Measurements from ENCODE around the gene SMCR8.
"Not testable (repeated sequence)": the region's sequence is repeated elsewhere in the genome, so short reads cannot be mapped to it uniquely, and the experiment has no call there.

SMCR8 gene

DNA sequence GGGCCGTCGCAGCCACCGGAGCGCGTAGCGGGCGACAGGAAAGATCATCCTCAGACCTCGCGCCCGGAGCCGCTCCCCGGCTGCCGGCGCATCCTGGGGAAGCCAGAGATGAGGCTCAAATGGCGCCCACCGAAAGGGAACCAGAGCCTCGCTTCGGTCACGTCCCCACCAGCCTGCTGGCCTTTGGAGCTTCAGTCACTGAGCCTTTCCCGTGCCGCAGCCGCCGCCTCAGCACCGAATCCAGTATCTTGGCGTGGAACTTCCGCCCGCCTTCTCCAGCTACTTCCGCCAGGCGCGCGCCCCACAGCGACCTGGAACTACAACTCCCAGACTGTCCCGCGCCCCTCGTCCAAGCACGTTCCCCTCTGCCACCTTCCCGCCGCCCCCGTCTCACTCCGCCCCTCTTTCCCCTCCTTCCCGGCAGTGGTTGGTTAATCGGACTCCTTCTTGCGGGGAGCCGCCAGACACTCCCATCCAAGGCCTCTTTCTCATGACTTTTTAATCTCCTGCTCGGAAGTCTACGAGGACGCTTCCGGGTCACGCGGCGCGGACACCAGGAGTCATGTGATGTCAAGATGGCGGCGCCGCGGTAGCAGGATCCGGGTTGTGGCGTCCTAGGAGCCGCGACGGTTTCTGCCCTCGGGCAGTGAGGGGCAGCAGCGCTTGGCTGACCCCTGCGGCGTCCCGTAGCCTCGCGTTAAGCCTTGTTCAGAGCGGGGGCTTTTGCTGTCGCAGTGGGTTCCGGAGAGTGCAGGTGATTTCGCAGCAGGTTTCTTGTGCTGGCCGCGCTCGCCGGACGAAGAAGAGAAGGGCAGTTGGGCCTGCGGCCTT lies at the start of gene SMCR8, which contains the start of gene TOP3A:
TSS of gene SMCR8 (plus strand) at position 563 of the 831 bp plus-strand sequence. CDS start 497 bp downstream, outside the sequence.
TSS of gene TOP3A (minus strand) at position 264 of the 831 bp plus-strand sequence. CDS start at position 48, 216 bp downstream.
- DNase-seq (ENCODE audit: low read depth), result peak; percentile 100

DNA sequence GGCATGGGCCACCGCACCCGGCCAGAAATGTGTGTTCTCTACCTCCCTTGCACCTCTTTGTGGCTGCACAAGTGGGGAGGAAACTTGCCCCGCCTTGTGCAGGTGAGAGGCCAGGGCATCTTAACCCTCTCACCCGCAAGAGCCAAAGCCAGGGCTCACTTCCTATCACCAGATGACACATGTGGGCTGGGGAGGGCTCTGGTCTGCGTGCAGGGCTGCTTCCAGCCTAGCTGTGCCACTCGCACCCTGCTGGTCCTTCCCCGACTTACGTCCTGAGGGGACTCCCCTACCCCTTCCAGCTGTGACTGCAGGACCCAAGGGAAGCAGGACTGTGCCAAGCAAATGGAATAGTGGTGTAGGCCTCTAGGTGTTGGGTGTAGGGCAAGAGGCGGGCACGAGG lies 47.7 kb upstream of the SMCR8 start:
- DNase-seq (ENCODE audit: low read depth), result no peak

DNA sequence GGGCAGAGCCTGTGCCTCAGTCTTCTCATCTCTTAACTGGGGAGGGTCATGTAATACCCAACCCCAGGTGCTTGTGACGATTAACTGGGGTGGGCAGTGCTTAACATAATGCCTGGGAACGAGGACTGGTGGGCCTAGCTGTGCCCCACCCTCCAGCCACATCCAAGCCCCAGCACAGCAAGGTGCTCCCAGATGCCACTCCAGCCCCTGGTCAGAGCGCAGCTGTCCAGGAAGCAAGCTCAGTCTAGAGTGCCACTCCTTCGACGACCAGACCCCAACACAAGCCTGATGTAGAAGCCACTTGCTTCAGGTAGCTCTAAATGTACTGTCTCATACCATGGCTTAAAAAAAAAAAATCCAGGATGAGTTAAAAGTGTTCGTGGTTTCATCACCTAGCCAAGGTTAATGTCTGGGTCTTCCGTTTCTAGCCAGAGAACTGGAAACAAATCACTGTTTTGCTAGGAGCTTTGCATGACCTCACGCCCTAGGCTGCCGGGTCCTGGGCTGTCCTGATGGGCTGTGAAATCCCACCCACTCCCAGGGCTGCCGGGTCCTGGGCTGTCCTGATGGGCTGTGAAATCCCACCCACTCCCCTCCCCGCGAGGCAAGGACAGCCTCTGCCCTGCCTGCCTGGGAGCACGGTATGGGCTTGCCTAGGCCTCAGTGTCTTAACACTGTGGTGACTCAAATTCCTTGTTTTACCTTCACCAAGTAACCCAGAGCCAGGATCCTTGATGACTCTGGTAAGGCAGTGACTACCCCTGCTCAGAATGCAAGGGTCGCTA lies 47.0 kb upstream of the SMCR8 start:
- peak; percentile 27 for DNase-seq (ENCODE audit: low read depth)

GRCh38 chr17:18270046-18270931 lies 44.8 kb upstream of the SMCR8 start:
- no peak for DNase-seq (ENCODE audit: low read depth)

GRCh38 chr17:18277076-18277475 lies 38.0 kb upstream of the SMCR8 start:
- no peak for DNase-seq (ENCODE audit: low read depth)

- DNase-seq (ENCODE audit: low read depth), result peak; percentile 85
Measured at GRCh38 chr17:18278867-18279266, 36.2 kb upstream of the SMCR8 start.

DNA sequence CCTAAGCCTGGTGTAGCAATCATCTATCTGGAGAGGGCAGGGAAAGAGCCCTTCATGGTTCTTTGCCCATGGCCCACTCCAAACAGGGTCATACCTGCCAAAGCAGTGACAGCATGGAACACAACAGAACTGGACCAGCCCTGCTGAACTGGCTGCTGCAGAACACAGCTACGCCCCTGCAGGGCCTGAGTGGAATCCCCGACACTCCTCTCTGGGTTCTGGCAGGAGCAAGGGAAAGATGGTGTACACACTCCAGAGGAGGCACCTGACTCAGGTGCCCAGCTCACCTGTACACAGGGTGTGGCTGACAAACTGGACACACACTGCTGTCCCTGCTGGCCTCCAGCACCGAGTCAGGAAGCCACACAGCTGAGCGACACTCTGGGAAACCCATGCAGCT lies 34.8 kb upstream of the SMCR8 start:
- no peak for DNase-seq (ENCODE audit: low read depth)

DNA sequence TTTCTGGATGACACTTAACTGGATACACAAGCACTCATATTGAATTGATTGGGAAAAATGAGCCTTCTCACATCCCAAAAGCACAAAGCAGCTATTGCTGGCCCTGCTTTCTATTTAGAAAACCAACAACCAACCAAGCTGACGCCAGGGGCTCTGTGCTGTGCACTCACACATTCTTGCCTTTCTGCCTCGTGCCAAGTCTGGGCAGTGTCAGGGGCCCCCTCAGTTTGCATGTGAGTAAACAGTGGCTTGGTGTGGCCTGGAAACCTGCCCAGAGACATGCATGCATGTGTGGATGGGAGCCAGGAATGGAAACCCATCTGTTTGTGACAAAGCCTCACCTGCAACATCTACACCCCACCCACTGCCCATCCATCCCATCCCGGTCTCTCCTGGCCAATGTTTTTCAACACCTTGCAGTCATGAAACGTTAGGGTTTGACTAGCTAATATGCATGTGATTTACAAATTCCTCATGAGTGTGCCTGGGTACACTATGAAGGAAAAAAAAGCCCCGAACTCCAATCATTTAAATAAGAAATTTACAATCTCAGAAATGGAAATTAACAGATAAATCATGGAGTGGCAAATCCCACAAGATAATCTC lies 34.2 kb upstream of the SMCR8 start:
- DNase-seq (ENCODE audit: low read depth), result peak; percentile 25

DNA sequence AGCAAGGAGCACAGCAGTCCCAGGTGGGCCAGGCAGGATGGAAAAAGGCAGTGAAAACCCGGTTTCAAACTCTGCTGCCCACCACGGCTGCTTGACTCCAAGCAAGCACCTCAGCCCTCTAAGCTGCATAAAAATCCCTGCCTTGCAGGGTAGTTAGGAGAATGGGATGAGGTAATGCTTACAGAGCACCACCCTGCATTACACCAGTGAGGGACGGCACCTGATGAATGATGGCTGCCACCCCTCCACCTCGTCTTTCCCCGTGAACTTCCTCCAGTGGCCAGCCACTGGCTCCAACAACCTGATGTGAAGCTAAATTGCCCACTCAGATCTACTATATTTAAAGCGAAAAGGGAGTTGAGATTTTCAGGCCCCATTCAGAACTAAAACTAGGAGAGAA lies 33.3 kb upstream of the SMCR8 start:
- no peak for DNase-seq (ENCODE audit: low read depth)

GRCh38 chr17:18285296-18285695 lies 29.8 kb upstream of the SMCR8 start:
- no peak for DNase-seq (ENCODE audit: low read depth)

DNA sequence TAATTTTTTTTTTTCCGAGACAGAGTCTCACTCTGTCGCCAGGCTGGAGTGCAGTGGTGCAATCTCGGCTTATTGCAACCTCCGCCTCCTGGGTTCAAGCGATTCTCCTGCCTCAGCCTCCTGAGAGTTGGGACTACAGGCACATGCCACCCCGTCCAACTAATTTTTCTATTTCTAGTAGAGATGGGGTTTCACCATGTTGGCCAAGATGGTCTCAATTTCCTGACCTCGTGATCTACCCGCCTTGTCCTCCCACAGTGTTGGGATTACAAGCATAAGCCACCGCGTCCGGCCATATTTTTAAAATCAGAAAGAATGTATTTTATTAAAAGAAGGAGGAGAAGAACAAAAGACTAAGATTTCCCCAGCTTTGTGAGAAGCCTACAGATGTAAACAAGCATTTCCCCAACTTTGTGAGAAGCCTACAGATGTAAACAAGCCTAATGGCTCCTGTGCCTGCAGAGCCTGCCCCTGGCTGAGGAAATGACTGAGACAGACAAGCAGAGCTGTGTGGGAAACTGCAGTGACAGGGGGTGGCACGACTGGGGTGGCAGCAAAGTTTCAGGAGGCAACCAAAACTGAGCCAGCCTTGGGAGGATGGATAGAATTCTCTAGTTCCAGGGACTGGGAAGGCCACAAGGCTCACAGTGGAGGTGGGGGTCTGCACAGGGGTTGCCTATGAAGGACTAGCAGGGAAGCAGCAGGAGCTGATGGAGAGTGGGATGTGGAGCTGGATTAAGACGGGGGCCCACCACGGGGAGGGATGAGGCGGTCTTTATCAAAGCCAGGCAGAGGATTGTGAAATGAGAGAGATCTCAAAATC lies 23.2 kb upstream of the SMCR8 start:
- no peak for DNase-seq (ENCODE audit: low read depth)

DNA sequence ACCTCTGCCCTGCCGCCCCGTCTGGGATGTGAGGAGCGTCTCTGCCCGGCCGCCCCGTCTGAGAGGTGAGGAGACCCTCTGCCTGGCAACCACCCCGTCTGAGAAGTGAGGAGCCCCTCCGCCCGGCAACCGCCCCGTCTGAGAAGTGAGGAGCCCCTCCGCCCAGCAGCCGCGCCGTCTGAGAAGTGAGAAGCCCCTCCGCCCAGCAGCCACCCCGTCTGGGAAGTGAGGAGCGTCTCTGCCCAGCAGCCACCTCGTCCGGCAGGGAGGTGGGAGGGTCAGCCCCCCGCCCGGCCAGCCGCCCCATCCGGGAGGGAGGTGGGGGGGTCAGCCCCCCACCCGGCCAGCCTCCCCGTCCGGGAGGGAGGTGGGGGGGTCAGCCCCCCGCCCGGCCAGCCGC lies 17.0 kb upstream of the SMCR8 start:
- DNase-seq (ENCODE audit: low read depth), result not testable (repeated sequence)

DNA sequence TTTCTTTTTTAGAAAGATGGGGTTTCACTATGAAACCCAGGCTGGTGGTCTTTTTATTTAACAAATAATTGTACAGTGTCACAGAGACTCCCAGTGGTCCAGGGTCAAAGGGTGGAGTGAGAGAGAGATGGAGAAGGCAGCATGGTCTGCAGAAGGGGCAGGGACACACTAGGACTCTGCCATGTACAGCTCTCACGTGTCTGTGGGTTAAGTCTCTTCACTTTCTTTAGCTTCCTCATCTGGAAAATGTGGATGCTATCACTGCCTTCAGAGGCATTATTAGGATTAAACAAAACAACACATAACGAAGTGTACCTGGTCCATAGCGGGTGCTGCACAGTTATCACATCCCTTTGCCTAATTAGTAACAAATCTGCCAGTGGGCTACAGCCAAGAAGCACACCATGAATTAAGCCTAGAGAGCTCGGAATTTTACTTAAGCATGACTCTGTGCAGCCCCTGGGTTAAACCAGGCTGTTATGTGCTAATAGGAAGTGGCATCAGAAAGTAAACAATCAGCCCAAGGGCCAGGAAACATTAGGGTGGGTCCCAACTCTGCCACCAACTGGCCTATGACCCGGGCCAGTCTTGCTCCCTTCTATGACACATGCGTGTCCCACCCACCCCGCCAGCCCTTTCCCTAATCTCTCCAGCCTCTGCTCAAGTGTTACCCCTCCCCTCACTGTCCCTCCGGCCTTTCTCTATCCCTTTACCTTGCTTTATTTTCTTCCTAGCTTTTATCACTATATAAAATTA lies 14.2 kb upstream of the SMCR8 start:
- DNase-seq (ENCODE audit: low read depth), result no peak

GRCh38 chr17:18303206-18303605 lies 11.9 kb upstream of the SMCR8 start:
- DNase-seq (ENCODE audit: low read depth), result not testable (repeated sequence)

GRCh38 chr17:18309202-18309601 lies 5.9 kb upstream of the SMCR8 start:
- no peak for DNase-seq (ENCODE audit: low read depth)

- peak; percentile 39 for DNase-seq (ENCODE audit: low read depth)
Measured at GRCh38 chr17:18314059-18314730, 898 bp upstream of the SMCR8 start.

DNA sequence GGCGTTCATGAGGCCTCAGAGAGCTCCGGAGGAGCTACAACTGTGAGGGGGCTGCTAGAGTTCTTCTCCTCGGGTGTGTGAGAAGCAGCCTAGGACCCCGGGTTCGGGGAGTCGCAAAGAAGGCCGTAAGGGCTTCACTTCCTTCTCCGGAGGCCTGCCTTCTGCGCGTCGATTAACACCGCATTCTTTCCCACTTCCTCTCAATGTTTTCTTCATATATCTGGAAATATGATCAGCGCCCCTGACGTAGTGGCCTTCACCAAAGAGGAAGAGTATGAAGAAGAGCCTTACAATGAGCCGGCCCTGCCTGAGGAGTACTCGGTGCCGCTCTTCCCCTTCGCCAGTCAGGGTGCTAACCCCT lies 449 bp downstream of the SMCR8 start:
- no peak for DNase-seq (ENCODE audit: low read depth)

DNA sequence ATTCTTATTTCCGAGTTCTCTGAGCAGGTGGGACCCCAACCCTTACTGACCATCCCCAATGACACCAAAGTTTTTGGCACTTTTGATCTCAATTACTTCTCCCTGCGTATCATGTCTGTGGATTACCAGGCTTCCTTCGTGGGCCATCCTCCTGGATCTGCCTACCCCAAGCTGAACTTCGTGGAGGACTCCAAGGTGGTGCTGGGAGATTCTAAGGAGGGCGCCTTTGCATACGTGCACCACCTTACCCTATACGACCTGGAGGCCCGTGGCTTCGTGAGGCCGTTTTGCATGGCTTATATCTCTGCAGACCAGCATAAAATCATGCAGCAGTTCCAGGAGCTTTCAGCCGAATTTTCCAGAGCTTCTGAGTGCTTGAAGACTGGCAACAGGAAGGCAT lies 868 bp downstream of the SMCR8 start:
- no peak for DNase-seq (ENCODE audit: low read depth)

GRCh38 chr17:18318117-18318516 lies 3.0 kb downstream of the SMCR8 start:
- no peak for DNase-seq (ENCODE audit: low read depth)
